ENCODE results near the gene GRIA1.

GRIA1 gene

DNA sequence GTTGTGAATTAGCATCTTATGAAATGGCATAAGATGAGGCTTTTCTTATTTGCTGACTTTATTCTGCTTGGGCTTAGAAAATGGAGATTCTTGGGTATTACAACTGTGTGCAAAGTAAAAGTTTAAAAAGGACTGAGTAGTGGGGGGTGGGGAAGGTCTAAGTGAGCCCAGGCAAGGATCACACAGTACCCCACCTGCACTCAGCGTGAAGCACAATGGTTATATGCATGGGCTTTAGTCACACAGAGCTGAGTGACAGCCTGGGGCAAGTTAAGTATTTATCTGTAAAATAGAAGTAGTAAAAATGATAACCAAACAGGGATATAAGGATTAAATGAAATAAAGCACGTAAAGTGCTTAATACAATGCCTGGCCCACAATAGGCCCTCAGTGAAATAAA, 300.9 kb downstream of the GRIA1 start:
- no peak overlapping the region for H3K9ac ChIP-seq (ENCODE audit: insufficient read length, low read depth)
- TF ChIP-seq YY1 (IDR thresholded peaks at IDR 0.05; ENCODE audit: insufficient read depth, insufficient read length) (no peak), SUZ12 (IDR thresholded peaks at IDR 0.05; ENCODE audit: extremely low read depth, insufficient read depth, insufficient read length) (no peak), ZNF274 (IDR thresholded peaks at IDR 0.05; ENCODE audit: low read depth, low read length) (no peak)
- H3K36me3 ChIP-seq (ENCODE audit: insufficient read depth, insufficient read length, low read length) = no peaks in the 10 kb centered on the region
- DNase-seq (ENCODE audit: low read depth, low spot score) = no peak
- H3K4me3 ChIP-seq (ENCODE audit: insufficient read length, low read depth) = no peak overlapping the region
- H3K9me3 ChIP-seq (ENCODE audit: insufficient read depth, low read length) = no peaks in the 10 kb centered on the region
- H3K27me3 ChIP-seq (ENCODE audit: insufficient read depth, insufficient read length) = no peaks in the 10 kb centered on the region
- no peaks in the 10 kb centered on the region for H3K4me1 ChIP-seq (ENCODE audit: insufficient read depth, insufficient read length)

GRCh38 chr5:153792305-153792704, 301.8 kb downstream of the GRIA1 start:
- Histone ChIP-seq H3K4me3 (ENCODE audit: insufficient read length, low read depth) (no peak overlapping the region), H3K36me3 (ENCODE audit: insufficient read depth, insufficient read length, low read length) (no peaks in the 10 kb centered on the region), H3K4me1 (ENCODE audit: insufficient read depth, insufficient read length) (no peaks in the 10 kb centered on the region), H3K27me3 (ENCODE audit: insufficient read depth, insufficient read length) (no peaks in the 10 kb centered on the region), H3K9me3 (ENCODE audit: insufficient read depth, low read length) (no peaks in the 10 kb centered on the region), H3K9ac (ENCODE audit: insufficient read length, low read depth) (no peak overlapping the region)
- TF ChIP-seq SUZ12 (IDR thresholded peaks at IDR 0.05; ENCODE audit: extremely low read depth, insufficient read depth, insufficient read length) (no peak), ZNF274 (IDR thresholded peaks at IDR 0.05; ENCODE audit: low read depth, low read length) (no peak), YY1 (IDR thresholded peaks at IDR 0.05; ENCODE audit: insufficient read depth, insufficient read length) (no peak)
- no peak for DNase-seq (ENCODE audit: low read depth, low spot score)

- Histone ChIP-seq H3K4me1 (ENCODE audit: insufficient read depth, insufficient read length) (no peaks in the 10 kb centered on the region), H3K9ac (ENCODE audit: insufficient read length, low read depth) (no peak overlapping the region), H3K27me3 (ENCODE audit: insufficient read depth, insufficient read length) (no peaks in the 10 kb centered on the region), H3K36me3 (ENCODE audit: insufficient read depth, insufficient read length, low read length) (no peaks in the 10 kb centered on the region), H3K9me3 (ENCODE audit: insufficient read depth, low read length) (no peaks in the 10 kb centered on the region), H3K4me3 (ENCODE audit: insufficient read length, low read depth) (no peak overlapping the region)
- no peak for TF ChIP-seq SUZ12 (IDR thresholded peaks at IDR 0.05; ENCODE audit: extremely low read depth, insufficient read depth, insufficient read length)
- no peak for TF ChIP-seq ZNF274 (IDR thresholded peaks at IDR 0.05; ENCODE audit: low read depth, low read length)
- TF ChIP-seq YY1 (IDR thresholded peaks at IDR 0.05; ENCODE audit: insufficient read depth, insufficient read length) = no peak
- no peak for DNase-seq (ENCODE audit: low read depth, low spot score)
These were observed 303.2 kb downstream of the GRIA1 start for GRCh38 chr5:153793699-153794098.

- Histone ChIP-seq H3K9ac (ENCODE audit: insufficient read length, low read depth) (no peak overlapping the region), H3K4me3 (ENCODE audit: insufficient read length, low read depth) (no peak overlapping the region), H3K4me1 (ENCODE audit: insufficient read depth, insufficient read length) (no peaks in the 10 kb centered on the region), H3K9me3 (ENCODE audit: insufficient read depth, low read length) (no peaks in the 10 kb centered on the region), H3K36me3 (ENCODE audit: insufficient read depth, insufficient read length, low read length) (no peaks in the 10 kb centered on the region), H3K27me3 (ENCODE audit: insufficient read depth, insufficient read length) (no peaks in the 10 kb centered on the region)
- DNase-seq (ENCODE audit: low read depth, low spot score) = no peak
- no peak for TF ChIP-seq YY1 (IDR thresholded peaks at IDR 0.05; ENCODE audit: insufficient read depth, insufficient read length)
- no peak for TF ChIP-seq SUZ12 (IDR thresholded peaks at IDR 0.05; ENCODE audit: extremely low read depth, insufficient read depth, insufficient read length)
- no peak for TF ChIP-seq ZNF274 (IDR thresholded peaks at IDR 0.05; ENCODE audit: low read depth, low read length)
These were observed 303.9 kb downstream of the GRIA1 start for GRCh38 chr5:153794327-153794726.

- H3K4me3 ChIP-seq (ENCODE audit: insufficient read length, low read depth) = no peak overlapping the region
- no peaks in the 10 kb centered on the region for H3K9me3 ChIP-seq (ENCODE audit: insufficient read depth, low read length)
- no peak for DNase-seq (ENCODE audit: low read depth, low spot score)
- no peak for TF ChIP-seq ZNF274 (IDR thresholded peaks at IDR 0.05; ENCODE audit: low read depth, low read length)
- TF ChIP-seq YY1 (IDR thresholded peaks at IDR 0.05; ENCODE audit: insufficient read depth, insufficient read length) = no peak
- TF ChIP-seq SUZ12 (IDR thresholded peaks at IDR 0.05; ENCODE audit: extremely low read depth, insufficient read depth, insufficient read length) = no peak
- H3K36me3 ChIP-seq (ENCODE audit: insufficient read depth, insufficient read length, low read length) = no peaks in the 10 kb centered on the region
- H3K4me1 ChIP-seq (ENCODE audit: insufficient read depth, insufficient read length) = no peaks in the 10 kb centered on the region
- no peak overlapping the region for H3K9ac ChIP-seq (ENCODE audit: insufficient read length, low read depth)
- no peaks in the 10 kb centered on the region for H3K27me3 ChIP-seq (ENCODE audit: insufficient read depth, insufficient read length)
These were observed 306.1 kb downstream of the GRIA1 start for GRCh38 chr5:153796527-153796926.

GRCh38 chr5:153797484-153797883, 307.0 kb downstream of the GRIA1 start:
- no peak for TF ChIP-seq ZNF274 (IDR thresholded peaks at IDR 0.05; ENCODE audit: low read depth, low read length)
- no peak for TF ChIP-seq SUZ12 (IDR thresholded peaks at IDR 0.05; ENCODE audit: extremely low read depth, insufficient read depth, insufficient read length)
- no peak for TF ChIP-seq YY1 (IDR thresholded peaks at IDR 0.05; ENCODE audit: insufficient read depth, insufficient read length)
- H3K9me3 ChIP-seq (ENCODE audit: insufficient read depth, low read length) = no peaks in the 10 kb centered on the region
- no peak overlapping the region for H3K4me3 ChIP-seq (ENCODE audit: insufficient read length, low read depth)
- no peaks in the 10 kb centered on the region for H3K36me3 ChIP-seq (ENCODE audit: insufficient read depth, insufficient read length, low read length)
- H3K9ac ChIP-seq (ENCODE audit: insufficient read length, low read depth) = no peak overlapping the region
- no peaks in the 10 kb centered on the region for H3K4me1 ChIP-seq (ENCODE audit: insufficient read depth, insufficient read length)
- H3K27me3 ChIP-seq (ENCODE audit: insufficient read depth, insufficient read length) = no peaks in the 10 kb centered on the region
- no peak for DNase-seq (ENCODE audit: low read depth, low spot score)

DNA sequence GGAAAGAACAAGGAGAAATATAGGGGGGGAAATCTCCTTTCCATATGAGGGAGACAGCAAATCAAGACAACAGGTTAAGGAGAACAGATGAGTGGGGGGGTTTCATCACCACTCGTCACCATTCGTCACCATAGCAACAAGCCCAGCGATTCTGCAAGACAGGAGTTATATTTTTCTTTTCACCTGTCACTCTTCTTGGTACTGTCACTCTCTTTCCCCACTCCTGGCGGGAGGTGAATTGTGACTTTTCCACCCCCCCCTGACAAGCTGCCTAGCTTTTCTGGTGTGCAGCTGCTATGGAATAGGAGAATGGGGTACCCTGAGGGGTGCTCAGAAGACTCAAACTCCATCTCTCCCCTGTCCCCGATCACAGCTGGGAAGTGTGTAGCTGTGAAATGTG, 308.4 kb downstream of the GRIA1 start:
- no peaks in the 10 kb centered on the region for H3K36me3 ChIP-seq (ENCODE audit: insufficient read depth, insufficient read length, low read length)
- H3K4me1 ChIP-seq (ENCODE audit: insufficient read depth, insufficient read length) = no peaks in the 10 kb centered on the region
- no peaks in the 10 kb centered on the region for H3K9me3 ChIP-seq (ENCODE audit: insufficient read depth, low read length)
- no peaks in the 10 kb centered on the region for H3K27me3 ChIP-seq (ENCODE audit: insufficient read depth, insufficient read length)
- TF ChIP-seq YY1 (IDR thresholded peaks at IDR 0.05; ENCODE audit: insufficient read depth, insufficient read length) (no peak), ZNF274 (IDR thresholded peaks at IDR 0.05; ENCODE audit: low read depth, low read length) (no peak), SUZ12 (IDR thresholded peaks at IDR 0.05; ENCODE audit: extremely low read depth, insufficient read depth, insufficient read length) (no peak)
- DNase-seq (ENCODE audit: low read depth, low spot score) = no peak
- no peak overlapping the region for H3K9ac ChIP-seq (ENCODE audit: insufficient read length, low read depth)
- H3K4me3 ChIP-seq (ENCODE audit: insufficient read length, low read depth) = no peak overlapping the region

- no peaks in the 10 kb centered on the region for H3K4me1 ChIP-seq (ENCODE audit: insufficient read depth, insufficient read length)
- no peak for DNase-seq (ENCODE audit: low read depth, low spot score)
- no peak overlapping the region for H3K4me3 ChIP-seq (ENCODE audit: insufficient read length, low read depth)
- no peak overlapping the region for H3K9ac ChIP-seq (ENCODE audit: insufficient read length, low read depth)
- H3K36me3 ChIP-seq (ENCODE audit: insufficient read depth, insufficient read length, low read length) = no peaks in the 10 kb centered on the region
- TF ChIP-seq SUZ12 (IDR thresholded peaks at IDR 0.05; ENCODE audit: extremely low read depth, insufficient read depth, insufficient read length) (no peak), YY1 (IDR thresholded peaks at IDR 0.05; ENCODE audit: insufficient read depth, insufficient read length) (no peak), ZNF274 (IDR thresholded peaks at IDR 0.05; ENCODE audit: low read depth, low read length) (no peak)
- no peaks in the 10 kb centered on the region for H3K9me3 ChIP-seq (ENCODE audit: insufficient read depth, low read length)
- no peaks in the 10 kb centered on the region for H3K27me3 ChIP-seq (ENCODE audit: insufficient read depth, insufficient read length)
These were observed 309.0 kb downstream of the GRIA1 start for GRCh38 chr5:153799466-153799865.
